CD4-positive, alpha-beta T cell treated with Interferon alpha-2 for 1 hour (primary cell): ENCODE data around the gene RAB9A.
A peak's percentile ranks its signal among the peaks of the same experiment; 100 is the strongest.
"Not testable (repeated sequence)": the region's sequence is repeated elsewhere in the genome, so short reads cannot be mapped to it uniquely, and the experiment has no call there.

ENCODE experiments used
- DNase-seq, 2 donors: peaks; one replicate each; pipeline ENCODE4 v3.0.0-alpha.2; 2020 to 2022

RAB9A gene

DNA sequence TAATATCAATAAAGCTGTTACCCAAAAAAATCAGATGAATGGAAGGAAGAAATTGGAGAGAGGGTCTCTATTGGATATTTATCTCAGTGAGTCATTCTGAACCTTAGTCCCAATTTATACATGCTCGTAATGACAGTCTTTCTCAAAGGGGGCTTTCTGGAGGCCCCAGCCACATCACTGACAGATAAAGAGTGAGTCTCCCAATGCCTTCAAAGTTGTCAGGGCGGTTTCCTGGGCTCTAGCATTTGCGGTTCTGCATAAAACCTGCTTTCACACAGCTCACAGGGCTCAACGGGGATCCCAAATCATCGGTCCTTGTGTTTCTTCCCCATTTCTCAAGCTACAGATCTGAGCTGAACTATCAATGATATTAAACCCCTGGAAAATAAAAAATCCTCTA, 18.7 kb upstream of the RAB9A start:
- DNase-seq: no peak

- no peak for DNase-seq
Measured at GRCh38 chrX:13673016-13673415, 15.9 kb upstream of the RAB9A start.

GRCh38 chrX:13676885-13677284, 12.0 kb upstream of the RAB9A start:
- DNase-seq: no peak

- not testable (repeated sequence) for DNase-seq
Measured at GRCh38 chrX:13679700-13680099, 9.2 kb upstream of the RAB9A start.

DNA sequence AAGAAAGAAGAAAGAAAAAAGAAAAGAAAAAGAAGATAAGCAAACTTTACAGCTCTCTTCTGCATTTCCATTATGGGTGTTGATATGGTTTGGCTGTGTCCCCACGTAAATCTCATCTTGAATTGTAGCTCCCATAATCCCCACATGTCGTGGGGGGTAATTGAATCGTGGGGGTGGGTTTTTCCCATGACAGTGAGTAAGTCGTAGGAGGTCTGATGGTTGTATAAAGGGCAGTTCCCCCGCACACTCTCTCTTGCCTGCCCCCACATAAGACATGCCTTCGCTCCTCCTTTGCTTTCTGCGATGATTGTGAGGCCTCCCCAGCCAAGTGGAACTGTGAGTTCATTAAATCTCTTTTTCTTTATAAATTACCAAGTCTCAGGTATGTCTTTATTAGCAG, 7.3 kb upstream of the RAB9A start:
- no peak for DNase-seq

DNA sequence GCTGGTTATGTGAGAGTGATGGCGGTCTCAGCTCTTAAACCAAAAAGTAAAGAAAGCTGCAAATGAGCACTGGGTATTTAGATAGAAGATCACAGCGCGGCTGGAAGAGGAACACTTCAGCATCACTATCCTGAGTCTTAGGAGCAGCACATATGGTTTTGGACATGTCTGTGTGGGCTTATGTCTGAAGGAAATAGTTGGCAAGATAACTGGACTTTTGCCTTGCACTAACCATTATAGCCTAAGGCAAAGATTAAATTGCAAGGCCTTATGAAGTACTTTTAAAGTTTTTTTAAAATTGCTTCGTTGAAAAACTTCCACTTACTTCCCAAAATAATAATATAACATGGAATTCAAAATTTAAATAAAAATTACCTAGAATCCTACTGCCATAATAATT, 4.6 kb upstream of the RAB9A start:
- no peak for DNase-seq

- no peak for DNase-seq
Measured at GRCh38 chrX:13685126-13685763, 3.7 kb upstream of the RAB9A start.

GRCh38 chrX:13687203-13687602, 1.7 kb upstream of the RAB9A start:
- DNase-seq: no peak

- DNase-seq: peak in 1 of 2 donors; percentile 24
Measured at GRCh38 chrX:13688384-13688957, 457 bp upstream of the RAB9A start.

DNA sequence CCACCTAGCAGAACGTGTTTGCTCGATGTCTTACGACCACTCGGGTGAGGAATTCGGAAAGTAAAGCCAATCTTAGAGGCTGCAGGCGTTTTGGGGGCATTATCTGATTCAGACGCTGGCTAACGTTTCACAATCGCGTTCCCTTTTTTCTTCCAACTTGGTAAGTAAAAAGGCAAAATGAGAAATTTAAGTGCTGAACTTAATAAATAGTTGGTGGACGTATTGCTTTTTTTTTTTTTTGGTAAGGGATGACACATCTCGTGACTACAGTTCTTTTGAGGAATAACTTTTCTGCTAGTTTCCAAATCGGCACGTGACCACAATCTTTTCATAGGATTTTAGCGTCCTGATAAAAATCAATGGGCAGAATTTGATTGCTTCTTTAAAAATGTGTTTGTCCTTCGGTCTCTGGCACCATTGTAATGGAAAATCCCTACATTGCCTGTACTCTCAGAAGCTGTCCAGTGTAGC, 848 bp downstream of the RAB9A start:
- DNase-seq: peak in 1 of 2 donors; percentile 13

- peak in 1 of 2 donors; percentile 42 for DNase-seq
Measured at GRCh38 chrX:13690836-13691235, 1.9 kb downstream of the RAB9A start.

DNA sequence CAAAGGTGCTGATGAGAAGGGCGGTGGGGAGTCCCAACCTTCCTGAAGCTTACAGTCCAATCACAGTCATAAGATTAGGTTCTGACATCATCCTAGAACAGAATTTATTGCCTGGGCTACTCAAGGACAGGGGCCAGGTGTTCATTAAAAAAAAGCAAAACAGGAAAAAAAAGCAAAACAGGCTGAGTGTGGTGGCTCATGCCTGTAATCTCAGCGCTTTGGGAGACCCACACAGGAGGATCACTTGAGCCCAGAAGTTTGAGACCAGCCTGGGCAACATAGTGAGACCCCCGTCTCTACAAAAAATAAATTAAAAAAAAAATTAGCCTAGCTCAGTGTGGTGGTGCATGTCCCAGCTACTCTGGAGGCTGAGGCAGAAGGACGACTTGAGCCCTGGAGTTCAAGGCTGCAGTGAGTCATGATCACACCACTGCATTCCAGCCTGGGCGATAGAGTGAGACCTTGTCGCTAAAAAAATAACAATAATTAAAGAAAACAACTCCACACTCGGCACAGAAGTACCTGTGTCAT, 3.0 kb downstream of the RAB9A start:
- DNase-seq: peak in 1 of 2 donors; percentile 25

DNA sequence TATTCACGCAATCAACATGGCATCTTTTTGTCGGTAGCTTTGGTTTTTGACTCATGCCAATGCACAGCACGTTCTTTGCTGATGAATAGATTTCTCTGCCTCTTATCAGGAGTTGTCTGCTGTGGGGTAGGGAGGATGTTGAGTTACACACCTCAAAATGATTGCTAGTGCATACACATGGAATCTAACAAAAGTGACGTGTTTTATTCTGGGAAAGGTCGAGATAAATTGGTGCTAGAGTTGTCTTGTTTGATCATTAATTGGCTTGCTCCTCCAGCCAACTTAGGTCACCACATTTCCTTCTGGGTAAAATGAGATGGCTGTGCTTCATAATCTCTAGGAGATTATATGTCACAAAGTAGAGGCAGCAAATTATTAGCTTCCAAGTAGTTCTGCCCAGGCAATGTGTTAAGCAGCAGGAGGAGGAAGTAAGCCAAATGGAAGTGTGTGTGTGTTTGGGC, 3.9 kb downstream of the RAB9A start:
- no peak for DNase-seq

GRCh38 chrX:13693341-13693961, 4.5 kb downstream of the RAB9A start:
- no peak for DNase-seq

DNA sequence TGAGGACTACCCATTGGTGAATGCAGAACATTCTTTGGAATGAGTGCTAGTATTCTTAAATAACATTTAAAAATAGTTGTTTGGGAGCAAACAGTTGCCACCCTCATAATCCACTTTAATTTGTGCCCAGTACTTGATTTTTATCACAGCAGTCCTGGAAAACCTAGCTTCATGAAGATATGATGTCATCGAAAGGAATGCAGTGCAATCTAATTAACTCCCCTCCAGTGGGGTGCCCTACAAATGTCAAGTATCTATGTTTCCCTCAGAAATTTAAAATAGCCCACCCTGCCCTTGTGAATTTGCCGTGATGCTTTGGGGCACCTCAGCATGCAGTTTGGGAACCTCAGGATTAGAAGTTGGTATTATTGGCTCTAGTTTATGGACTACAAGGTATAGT, 5.4 kb downstream of the RAB9A start:
- no peak for DNase-seq

- DNase-seq: no peak
Measured at GRCh38 chrX:13694983-13695382, 6.1 kb downstream of the RAB9A start.

GRCh38 chrX:13695601-13696115, 6.7 kb downstream of the RAB9A start:
- no peak for DNase-seq

GRCh38 chrX:13697455-13697854, 8.5 kb downstream of the RAB9A start:
- no peak for DNase-seq

GRCh38 chrX:13697976-13698375, 9.0 kb downstream of the RAB9A start:
- DNase-seq: no peak

DNA sequence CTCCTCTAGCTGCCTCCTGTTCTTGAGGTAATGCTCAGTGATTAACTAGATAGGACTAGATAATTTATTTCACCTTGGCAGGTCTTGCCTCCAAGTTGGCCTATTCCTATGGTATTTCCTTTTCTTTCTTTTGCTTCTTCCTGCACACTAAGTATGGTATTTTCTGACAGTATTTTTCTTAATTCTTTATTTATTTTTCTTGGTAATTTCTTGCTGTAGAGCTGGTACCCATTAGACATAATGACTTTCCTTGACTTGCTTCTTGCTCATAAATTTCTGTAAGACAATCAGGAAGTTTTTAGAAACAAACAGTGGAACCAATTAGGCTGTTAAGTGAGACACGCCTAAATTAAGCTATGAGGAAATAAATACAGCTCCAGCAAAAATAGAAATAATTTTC, 9.5 kb downstream of the RAB9A start:
- no peak for DNase-seq

DNA sequence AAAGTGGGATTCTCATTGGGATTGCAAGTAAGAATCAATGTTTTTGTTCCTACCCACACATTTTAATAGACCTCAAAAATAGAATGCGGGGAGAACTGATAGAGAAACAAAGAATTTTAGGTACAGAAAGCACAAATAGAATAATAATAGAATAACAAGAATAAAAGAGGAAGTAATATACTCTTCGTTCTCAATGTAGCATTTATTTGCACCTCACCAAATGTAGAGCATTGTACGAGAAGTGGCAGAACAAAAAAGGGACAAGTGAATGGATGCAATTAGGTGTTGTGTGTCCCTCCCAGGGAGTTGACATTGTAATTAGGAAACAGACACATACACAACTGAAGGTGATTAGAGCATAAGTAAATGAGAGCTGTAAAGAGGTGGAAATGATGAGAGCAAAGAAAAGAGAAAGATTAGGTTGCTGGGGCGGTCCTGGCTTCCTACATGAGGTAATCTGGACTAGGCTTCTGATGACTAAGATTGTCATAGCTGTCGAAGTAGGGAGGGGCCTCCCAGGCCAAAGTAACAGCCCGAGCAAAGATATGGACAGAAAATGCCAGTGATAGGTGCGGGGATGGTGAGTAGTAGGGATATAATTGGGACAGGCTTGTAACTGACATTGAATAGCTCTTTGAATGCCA, 10.4 kb downstream of the RAB9A start:
- DNase-seq: no peak

DNA sequence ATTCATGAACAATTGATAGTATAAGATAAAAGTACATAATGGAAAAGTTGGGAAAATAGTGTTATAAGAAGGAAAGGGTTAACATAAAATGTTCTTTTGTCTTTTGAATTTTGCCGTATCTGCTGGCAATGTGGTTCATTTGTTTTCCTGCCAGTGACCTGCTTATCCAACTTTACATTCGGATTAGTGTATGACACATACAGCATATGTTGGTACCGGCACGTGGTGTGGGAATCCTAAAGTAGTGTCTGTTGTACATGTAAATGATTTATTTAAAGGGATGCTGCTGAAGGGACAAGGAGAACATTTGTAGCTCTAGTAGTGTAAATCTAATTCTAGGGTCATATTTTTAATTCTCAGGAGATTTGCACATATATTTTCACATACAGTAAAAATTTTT, 11.5 kb downstream of the RAB9A start:
- DNase-seq: no peak

GRCh38 chrX:13702111-13702789, 13.3 kb downstream of the RAB9A start:
- no peak for DNase-seq
